H1 (cell line): ENCODE results near the gene ASMTL. TPM values are rescaled to one million over a fixed set of nuclear protein-coding genes. Genes with fewer than 3 reads are reported as not detected.

Experiments used
- ASH2L ChIP-seq: fragments of 200-600, 300-600 bp; sonication (generic); IDR thresholded peaks from one replicate; pipeline ENCODE4 v1.7.1; 2017; ENCODE audit warnings: low read length
- BRCA1 ChIP-seq: IDR thresholded peaks from 2 replicates; pipeline ENCODE4 v1.6.1; 2012; ENCODE audit warnings: low read depth, low read length, improper control_type of control experiment
- EGR1 ChIP-seq: IDR thresholded peaks from 2 replicates; pipeline ENCODE4 v1.6.1; 2011; ENCODE audit warnings: low read depth, low read length, borderline replicate concordance
- GABPA ChIP-seq: IDR thresholded peaks from 2 replicates; pipeline ENCODE4 v1.6.1; 2011; ENCODE audit warnings: mild to moderate bottlenecking, low read length, moderate library complexity, borderline replicate concordance; ENCODE audit not compliant: insufficient read depth
- HDAC2 ChIP-seq, 2 experiments: fragments of 300-600 bp in 1 of 2; sonication (generic) in 1 of 2; IDR thresholded peaks; 2 replicates each; pipeline ENCODE4 v1.6.1; 2011 to 2012; ENCODE audit warnings: low read depth in 2 of 2, low read length in 2 of 2, mild to moderate bottlenecking in 2 of 2, moderate library complexity in 2 of 2, borderline replicate concordance in 1 of 2, inconsistent platforms in 1 of 2
- HDAC6 ChIP-seq: IDR thresholded peaks from one replicate; pipeline ENCODE4 v1.7.1; 2012; ENCODE audit warnings: low read depth, mild to moderate bottlenecking, inconsistent platforms, low read length, moderate library complexity
- JUN ChIP-seq: IDR thresholded peaks from 2 replicates; pipeline ENCODE4 v1.6.1; 2011; ENCODE audit warnings: low read depth, mild to moderate bottlenecking, improper control_type of control experiment, low read length
- JUND ChIP-seq: IDR thresholded peaks from 2 replicates; pipeline ENCODE4 v1.6.1; 2011; ENCODE audit warnings: mild to moderate bottlenecking, improper control_type of control experiment, low read length
- NRF1 ChIP-seq: IDR thresholded peaks from 2 replicates; pipeline ENCODE4 v1.6.1; 2011; ENCODE audit warnings: mild to moderate bottlenecking, low read depth, low read length, improper control_type of control experiment
- TCF12 ChIP-seq: IDR thresholded peaks from 2 replicates; pipeline ENCODE4 v1.6.1; 2011; ENCODE audit warnings: low read depth, mild to moderate bottlenecking, low read length
- polyA plus RNA-seq, 7 experiments: library from polyadenylated mRNA; depleted of rRNA in 3 of 7; stranded (reverse) in 5 of 7; unstranded in 2 of 7; fragments of >200 nt in 5 of 7; fragments of 200-250 nt in 2 of 7; gene quantifications; 1 replicate in 5 of 7; 2 replicates in 1 of 7; 4 replicates in 1 of 7; pipeline versions ENCODE4 v1.2.1 to v1.2.3, GENCODE V29; 2011 to 2013; ENCODE audit warnings: missing spikeins in 2 of 7, mixed read lengths in 2 of 7
- total RNA-seq: library from RNA; stranded (reverse); fragmentation: NEBNext Ultra II Directional; extraction: Animal tissue kit (Norgen Biotek cat#: 25700); gene quantifications from 2 replicates; pipeline ENCODE4 v1.2.1, GENCODE V29; 2021
- TF ChIP-seq, protein P1 (sequence below): IDR thresholded peaks from 2 replicates; pipeline ENCODE4 v1.6.1; 2012; ENCODE audit warnings: low read length, inconsistent platforms

Gene ASMTL
- total and polyA plus RNA-seq, 2 of the 8 experiments (the other 6 are each of a cell fraction or from before 2014, with no cell fraction given), result 75.6 to 81.4 TPM

DNA sequence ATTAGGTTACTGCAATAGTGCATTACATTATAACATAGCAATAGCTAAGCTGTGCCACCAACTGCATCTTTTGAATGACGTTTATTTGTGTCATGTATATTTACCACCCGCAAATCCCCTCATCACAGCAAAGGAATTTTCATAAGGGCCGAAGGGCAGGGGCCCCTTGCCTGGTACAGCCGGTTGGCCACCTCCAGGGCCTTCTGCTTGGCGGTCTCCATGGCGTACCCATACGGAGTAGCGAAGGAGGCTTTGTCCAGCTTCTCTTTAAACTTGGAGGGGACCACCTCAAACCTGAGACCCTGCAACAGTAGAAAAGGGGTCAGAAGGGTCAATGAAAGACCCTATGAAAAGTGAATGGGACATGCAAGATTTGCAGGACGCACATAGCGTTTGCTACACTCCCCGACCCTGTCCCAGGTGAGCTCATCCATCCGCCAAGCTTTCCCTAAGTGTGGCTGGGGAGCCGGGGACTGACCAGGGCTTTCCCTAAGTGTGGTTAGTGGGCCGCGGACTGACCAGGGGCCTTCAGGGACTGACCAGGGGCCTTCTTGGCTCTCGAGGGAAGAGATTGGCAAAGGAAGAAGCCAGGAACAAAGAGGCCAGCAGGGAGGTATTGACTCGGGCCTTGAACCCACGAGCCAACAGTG is 10.6 kb downstream of the ASMTL start (continued):
- TF ChIP-seq JUN (no peak), EGR1 (no peak), ASH2L (no peak), JUND (no peak), HDAC2 (IDR thresholded peaks at IDR 0.05; ENCODE audit: borderline replicate concordance in 1 of 2, low read depth in 2 of 2, low read length in 2 of 2) (no peak), HDAC6 (no peak), GABPA (no peak), NRF1 (no peak), TCF12 (no peak), BRCA1 (no peak)
- TF ChIP-seq, protein P1, sequence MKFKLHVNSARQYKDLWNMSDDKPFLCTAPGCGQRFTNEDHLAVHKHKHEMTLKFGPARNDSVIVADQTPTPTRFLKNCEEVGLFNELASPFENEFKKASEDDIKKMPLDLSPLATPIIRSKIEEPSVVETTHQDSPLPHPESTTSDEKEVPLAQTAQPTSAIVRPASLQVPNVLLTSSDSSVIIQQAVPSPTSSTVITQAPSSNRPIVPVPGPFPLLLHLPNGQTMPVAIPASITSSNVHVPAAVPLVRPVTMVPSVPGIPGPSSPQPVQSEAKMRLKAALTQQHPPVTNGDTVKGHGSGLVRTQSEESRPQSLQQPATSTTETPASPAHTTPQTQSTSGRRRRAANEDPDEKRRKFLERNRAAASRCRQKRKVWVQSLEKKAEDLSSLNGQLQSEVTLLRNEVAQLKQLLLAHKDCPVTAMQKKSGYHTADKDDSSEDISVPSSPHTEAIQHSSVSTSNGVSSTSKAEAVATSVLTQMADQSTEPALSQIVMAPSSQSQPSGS, result no peak
